Nephron progenitor cell (in vitro differentiated cells): Measurements from ENCODE around the gene GPR17.

Source experiments
- DNase-seq: peaks from one replicate; pipeline ENCODE4 v3.0.0; 2021
- H3K27ac Mint-ChIP-seq: 2 replicates; pipeline ENCODE4 v1.8.0; 2021; ENCODE audit warnings: mild to moderate bottlenecking, moderate library complexity, mixed read lengths
- H3K27me3 Mint-ChIP-seq: 2 replicates; pipeline ENCODE4 v1.8.0; 2021; ENCODE audit warnings: mild to moderate bottlenecking, low read depth, mixed read lengths; ENCODE audit not compliant: poor library complexity
- H3K36me3 Mint-ChIP-seq: 2 replicates; pipeline ENCODE4 v1.8.0; 2021; ENCODE audit warnings: low read depth, mixed read lengths
- H3K4me1 Mint-ChIP-seq: 2 replicates; pipeline ENCODE4 v1.8.0; 2021; ENCODE audit warnings: mixed read lengths
- H3K4me3 Mint-ChIP-seq: 2 replicates; pipeline ENCODE4 v1.8.0; 2021; ENCODE audit warnings: mild to moderate bottlenecking, moderate library complexity, mixed read lengths
- H3K9me3 Mint-ChIP-seq: 2 replicates; pipeline ENCODE4 v1.8.0; 2021; ENCODE audit warnings: mild to moderate bottlenecking, moderate library complexity, mixed read lengths
- CTCF ChIP-seq: fragments of 200-600 bp; sonication (generic); IDR thresholded peaks from 2 replicates; pipeline ENCODE4 v1.5.0; 2021; ENCODE audit warnings: antibody characterized with exemption

Gene GPR17

DNA sequence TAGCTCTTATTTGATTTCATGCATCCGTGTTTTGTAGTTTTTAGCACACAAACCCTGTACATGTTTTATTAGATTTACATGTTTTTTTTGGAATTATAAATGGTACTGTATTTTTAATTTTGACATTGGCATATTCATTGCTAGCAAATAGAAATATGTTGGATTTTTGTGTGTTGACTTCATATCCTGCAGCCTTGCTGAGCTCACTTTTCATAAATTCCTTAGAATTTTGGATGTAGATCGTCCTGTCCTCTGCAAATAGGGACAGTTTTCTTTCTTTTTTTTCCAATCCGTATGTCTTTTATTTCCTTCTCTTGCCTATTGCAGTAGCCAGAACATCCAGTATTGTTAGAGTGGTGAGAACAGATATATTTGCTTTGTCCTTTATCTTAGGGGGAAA is 46.7 kb upstream of the GPR17 start:
- peaks cover 23% of the 10 kb centered on the region for H3K27me3 Mint-ChIP-seq
- TF ChIP-seq CTCF = no peak
- H3K4me1 Mint-ChIP-seq = no peaks in the 10 kb centered on the region
- H3K4me3 Mint-ChIP-seq = no peak overlapping the region
- H3K9me3 Mint-ChIP-seq = peaks cover 32% of the 10 kb centered on the region
- H3K27ac Mint-ChIP-seq = no peak overlapping the region
- no peak for DNase-seq
- no peaks in the 10 kb centered on the region for H3K36me3 Mint-ChIP-seq

DNA sequence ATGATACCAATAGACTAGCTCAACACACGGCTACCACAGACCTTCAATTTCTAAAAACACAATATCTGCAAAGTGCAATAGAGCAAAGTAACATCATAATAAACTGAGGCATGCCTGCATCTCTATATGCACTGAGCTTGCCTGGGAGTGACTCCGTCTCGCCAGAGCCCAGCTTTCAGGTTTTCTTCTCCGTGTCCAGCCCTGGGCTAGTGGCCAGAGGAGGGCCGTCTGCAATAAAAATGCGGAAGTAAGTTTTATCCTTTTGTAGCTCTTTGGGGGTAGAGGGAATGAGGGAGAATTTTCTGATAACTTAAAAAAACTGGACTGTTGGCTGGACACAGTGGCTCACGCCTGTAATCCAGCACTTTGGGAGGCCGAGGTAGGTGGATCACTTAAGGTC is 41.0 kb upstream of the GPR17 start:
- Mint-ChIP-seq H3K36me3 (no peaks in the 10 kb centered on the region), H3K27ac (no peak overlapping the region), H3K4me3 (no peak overlapping the region), H3K4me1 (no peaks in the 10 kb centered on the region), H3K9me3 (peaks cover 20% of the 10 kb centered on the region), H3K27me3 (peaks cover 22% of the 10 kb centered on the region)
- no peak for DNase-seq
- no peak for TF ChIP-seq CTCF

- Mint-ChIP-seq H3K4me1 (no peaks in the 10 kb centered on the region), H3K4me3 (no peak overlapping the region), H3K36me3 (no peaks in the 10 kb centered on the region), H3K9me3 (peaks cover 20% of the 10 kb centered on the region), H3K27ac (no peak overlapping the region), H3K27me3 (peaks cover 20% of the 10 kb centered on the region)
- DNase-seq = no peak
- no peak for TF ChIP-seq CTCF
These were observed 40.2 kb upstream of the GPR17 start for GRCh38 chr2:127605691-127606263.

DNA sequence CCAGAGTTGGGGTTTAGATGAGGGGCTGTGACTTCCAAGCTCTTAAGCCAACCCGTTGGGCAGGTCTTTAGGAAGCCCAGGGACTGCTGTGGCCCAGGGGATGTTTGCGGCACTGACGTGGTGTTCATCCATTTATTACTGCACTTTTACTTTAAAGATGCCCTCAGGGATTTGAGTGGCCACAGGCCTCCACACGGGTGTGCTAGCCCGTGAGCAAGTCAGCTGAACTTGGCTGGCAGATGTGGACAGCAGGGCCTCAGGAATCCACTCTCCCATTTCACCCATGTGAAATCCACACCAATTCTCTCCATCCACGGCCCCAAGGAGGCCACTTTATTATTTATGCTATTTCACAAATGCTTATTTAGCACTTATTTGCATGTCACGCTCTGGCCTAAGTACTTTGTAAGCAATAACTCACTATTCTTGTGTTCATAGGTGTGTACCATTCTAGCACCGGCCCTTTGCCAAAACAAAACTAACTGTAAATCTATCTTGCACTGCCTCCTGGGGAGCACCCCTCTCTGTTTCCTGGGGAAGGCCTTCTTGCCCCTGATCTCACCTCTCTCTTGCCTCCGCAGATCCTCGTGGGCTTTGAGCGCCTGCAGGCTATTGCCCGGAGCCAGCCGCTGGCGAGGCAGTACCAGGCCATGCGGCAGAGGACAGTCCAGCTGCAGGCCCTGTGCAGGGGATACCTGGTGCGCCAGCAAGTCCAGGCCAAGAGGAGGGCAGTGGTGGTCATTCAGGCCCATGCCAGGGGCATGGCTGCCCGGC is 39.1 kb upstream of the GPR17 start:
- Mint-ChIP-seq H3K4me3 (no peak overlapping the region), H3K4me1 (no peaks in the 10 kb centered on the region), H3K36me3 (no peaks in the 10 kb centered on the region), H3K9me3 (peaks cover 23% of the 10 kb centered on the region), H3K27ac (no peak overlapping the region), H3K27me3 (peaks cover 18% of the 10 kb centered on the region)
- DNase-seq = no peak
- no peak for TF ChIP-seq CTCF

- Mint-ChIP-seq H3K27me3 (peaks cover 15% of the 10 kb centered on the region), H3K27ac (no peak overlapping the region), H3K4me3 (no peak overlapping the region), H3K4me1 (no peaks in the 10 kb centered on the region), H3K9me3 (peaks cover 18% of the 10 kb centered on the region), H3K36me3 (no peaks in the 10 kb centered on the region)
- DNase-seq = no peak
- no peak for TF ChIP-seq CTCF
These were observed 38.5 kb upstream of the GPR17 start for GRCh38 chr2:127607399-127607908.
